GM12801 (cell line): Measurements from ENCODE around the gene FHAD1.

Source experiments
- TF ChIP-seq, protein P1 (sequence below): IDR thresholded peaks from one replicate; pipeline ENCODE4 v1.5.1; 2011; ENCODE audit warnings: control low read depth; ENCODE audit not compliant: insufficient read length; ENCODE audit errors: extremely low read depth

FHAD1 gene

DNA sequence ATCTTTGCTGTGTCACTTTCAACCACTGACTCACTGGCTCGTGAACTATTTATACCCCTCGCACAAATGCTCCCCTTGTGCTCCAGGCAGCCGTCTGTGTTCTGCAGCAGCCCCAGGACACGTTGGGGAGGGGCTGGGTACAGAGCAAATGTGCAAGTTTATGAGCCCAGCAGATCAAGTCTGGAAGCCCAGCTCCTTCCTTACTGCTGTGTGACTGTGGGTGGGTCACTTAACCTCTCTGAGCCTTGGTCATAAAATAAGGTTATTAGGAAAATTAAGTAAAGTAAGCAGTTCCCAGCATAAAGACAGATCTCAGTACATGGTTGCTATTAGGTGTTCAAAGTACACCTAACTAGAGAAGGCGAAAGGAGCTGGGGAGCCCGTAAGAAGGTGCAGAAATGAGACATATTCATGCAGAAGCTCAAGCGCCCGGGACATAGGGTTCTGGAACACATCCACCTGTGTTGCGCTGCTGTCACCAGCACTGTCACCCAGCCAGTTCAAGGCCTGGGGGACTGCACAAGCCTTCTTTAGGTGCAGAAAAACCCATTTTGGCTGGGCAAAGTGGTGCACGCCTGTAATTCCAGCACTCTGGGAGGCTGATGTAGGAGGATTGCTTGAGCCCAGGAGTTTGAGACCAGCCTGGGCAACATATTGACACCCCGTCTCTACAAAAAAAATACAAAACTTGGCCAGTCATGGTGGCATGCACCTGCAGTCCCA is 176.5 kb downstream of the FHAD1 start:
- TF ChIP-seq, protein P1, sequence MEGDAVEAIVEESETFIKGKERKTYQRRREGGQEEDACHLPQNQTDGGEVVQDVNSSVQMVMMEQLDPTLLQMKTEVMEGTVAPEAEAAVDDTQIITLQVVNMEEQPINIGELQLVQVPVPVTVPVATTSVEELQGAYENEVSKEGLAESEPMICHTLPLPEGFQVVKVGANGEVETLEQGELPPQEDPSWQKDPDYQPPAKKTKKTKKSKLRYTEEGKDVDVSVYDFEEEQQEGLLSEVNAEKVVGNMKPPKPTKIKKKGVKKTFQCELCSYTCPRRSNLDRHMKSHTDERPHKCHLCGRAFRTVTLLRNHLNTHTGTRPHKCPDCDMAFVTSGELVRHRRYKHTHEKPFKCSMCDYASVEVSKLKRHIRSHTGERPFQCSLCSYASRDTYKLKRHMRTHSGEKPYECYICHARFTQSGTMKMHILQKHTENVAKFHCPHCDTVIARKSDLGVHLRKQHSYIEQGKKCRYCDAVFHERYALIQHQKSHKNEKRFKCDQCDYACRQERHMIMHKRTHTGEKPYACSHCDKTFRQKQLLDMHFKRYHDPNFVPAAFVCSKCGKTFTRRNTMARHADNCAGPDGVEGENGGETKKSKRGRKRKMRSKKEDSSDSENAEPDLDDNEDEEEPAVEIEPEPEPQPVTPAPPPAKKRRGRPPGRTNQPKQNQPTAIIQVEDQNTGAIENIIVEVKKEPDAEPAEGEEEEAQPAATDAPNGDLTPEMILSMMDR: no peak

DNA sequence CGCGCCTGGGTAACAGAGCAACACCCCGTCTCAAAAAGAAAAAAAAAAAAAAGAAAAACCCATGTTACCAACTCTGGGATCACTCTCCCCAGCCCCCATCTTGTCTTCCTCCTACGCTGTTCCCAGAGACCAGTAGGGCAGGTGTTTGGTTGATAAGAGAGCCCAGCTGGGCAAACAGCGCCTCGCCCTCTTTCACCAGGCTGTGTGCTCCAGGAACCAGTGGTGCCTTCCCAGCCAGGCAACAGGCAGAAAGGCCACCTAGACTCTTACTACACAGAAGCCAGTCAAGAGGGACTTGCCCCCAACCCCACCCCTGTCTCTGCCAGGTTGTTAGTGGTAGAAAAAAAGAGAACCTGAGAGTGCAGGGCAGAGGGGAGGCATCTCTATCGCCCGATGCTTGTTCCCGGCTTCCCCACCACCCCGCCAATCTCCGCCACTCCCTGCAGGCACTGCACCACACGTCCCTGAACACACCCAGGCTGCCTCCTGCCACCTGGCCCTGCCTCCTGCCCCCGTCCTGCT is 177.2 kb downstream of the FHAD1 start:
- TF ChIP-seq, protein P1: no peak

DNA sequence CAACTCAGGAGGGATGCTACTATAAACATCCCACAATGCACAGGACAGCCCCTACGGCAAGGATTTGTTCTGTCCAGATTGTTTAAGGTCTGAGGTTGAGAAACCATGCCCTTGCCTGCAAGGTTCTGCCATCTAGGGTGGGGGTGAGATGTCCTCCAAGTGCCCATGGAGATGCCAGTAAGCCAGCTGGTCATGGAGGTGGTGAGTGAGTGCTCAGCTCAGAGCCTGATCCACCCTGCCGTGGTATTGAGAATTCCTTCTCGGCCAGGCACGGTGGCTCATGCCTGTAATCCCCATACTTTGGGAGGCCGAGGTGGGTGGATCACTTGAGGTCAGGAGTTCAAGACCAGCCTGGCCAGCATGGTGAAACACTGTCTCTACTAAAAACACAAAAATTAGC is 178.0 kb downstream of the FHAD1 start:
- TF ChIP-seq, protein P1: no peak

DNA sequence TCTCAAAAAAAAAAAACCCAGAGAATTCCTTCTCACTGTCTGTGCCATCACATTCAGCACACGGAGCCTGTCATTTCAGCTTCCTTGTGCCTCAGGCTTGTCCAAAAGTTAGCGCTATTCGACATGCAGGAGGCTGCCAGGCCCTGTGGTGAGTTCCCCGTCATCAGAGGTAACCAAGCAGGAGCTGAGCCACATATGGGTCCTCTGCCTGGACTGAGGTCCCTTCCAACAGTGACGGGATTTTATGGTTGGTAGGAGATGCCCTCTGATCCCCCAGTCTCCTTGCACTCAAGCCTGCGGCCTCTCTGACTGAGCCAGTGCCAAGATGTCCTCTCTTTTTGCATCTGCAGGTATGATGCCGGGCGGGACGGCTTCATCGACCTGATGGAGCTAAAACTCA is 178.5 kb downstream of the FHAD1 start:
- TF ChIP-seq, protein P1: no peak

DNA sequence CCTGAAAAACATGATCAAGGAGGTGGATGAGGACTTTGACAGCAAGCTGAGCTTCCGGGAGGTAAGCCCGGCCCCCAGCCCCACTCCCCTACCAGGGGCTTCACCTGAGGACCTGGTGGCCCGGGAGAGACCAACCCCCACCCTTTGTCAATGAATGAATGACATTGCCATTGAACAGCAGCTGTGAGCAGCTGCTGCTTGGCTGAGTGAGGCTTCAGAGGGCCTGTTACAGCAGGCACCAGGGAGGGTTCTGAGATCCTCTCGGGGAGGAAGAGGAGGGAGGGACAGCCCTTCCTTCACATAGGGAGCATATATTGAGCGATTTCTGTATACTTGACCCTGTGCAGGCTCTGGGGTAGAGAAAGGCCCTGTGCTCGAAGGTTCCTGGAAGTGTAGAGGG is 178.9 kb downstream of the FHAD1 start:
- TF ChIP-seq, protein P1: no peak

DNA sequence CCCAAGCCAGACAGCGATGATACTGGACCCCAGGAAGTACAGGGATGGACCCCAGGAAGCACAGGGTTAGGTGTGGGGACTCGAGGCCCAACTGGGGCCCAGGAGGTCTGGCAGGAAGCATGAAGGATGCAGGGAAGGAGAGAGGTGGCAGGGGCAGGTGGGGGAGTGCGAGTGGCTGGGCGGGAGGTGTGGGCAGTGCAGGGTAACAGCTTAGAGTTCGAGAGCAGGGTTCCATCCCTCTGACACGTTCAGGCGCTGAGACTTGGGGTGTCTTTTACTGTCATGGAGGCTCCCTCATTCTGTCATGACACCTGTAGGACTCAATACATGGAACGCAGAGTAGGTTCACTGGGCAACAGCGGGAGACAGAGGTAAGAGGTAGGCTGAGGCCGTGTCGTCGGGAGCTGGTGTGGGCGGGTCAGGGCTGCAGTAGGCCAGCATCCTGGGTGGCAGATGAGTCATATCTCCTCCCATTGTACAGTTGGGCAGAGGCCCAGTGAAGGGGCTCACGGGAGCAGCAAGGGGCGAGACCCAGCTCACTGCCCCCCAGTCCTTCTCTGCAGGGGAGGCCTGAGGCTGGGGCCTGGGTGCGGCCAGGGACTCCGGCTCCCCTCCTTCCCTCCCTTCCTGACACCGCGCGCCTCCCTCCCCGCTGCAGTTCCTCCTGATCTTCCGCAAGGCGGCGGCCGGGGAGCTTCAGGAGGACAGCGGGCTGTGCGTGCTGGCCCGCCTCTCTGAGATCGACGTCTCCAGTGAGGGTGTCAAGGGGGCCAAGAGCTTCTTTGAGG is 179.7 kb downstream of the FHAD1 start:
- TF ChIP-seq, protein P1: no peak

DNA sequence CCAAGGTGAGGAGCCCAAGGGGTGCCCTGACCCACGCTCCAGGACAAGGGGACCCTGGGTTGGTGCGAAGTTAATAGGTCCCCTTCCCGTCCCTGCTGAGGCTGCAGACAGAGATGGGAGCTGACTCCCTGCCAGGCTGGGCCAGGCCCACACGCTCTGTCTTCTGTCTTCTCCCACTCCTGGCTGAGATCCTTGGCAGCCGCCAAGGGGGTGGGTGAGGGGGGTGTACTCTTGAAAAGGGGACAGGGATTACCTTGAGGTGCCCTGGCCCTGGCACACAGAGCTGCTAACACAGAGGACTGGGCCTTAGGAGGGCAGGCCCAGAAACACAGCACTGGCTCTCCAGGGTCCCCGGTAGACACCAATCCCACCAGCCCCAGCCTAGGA is 180.2 kb downstream of the FHAD1 start:
- TF ChIP-seq, protein P1: no peak
